Esophagus squamous epithelium (tissue), 5 donors: ENCODE results near the gene FNBP1. TPM values are rescaled to one million over a fixed set of nuclear protein-coding genes. Genes with fewer than 3 reads are reported as not detected.

Experiments
- DNase-seq: peaks from one replicate; lab custom pipeline; 2025; lab: John Stamatoyannopoulos, UW
- H3K27ac ChIP-seq, 4 donors: fragments of 200-600 bp; sonication (generic); one replicate each; pipeline ENCODE4 v1.5.1; 2016 to 2019; ENCODE audit warnings: mild to moderate bottlenecking in 1 of 4
- H3K27me3 ChIP-seq, 4 donors: fragments of 200-600 bp; sonication (generic); 1 replicate in 3 of 4; 2 replicates in 1 of 4; pipeline versions ENCODE4 v1.5.1 to v1.6.0; 2017 to 2021; ENCODE audit warnings: antibody characterized with exemption in 1 of 4
- H3K36me3 ChIP-seq, 3 donors: fragments of 200-600 bp; sonication (generic); one replicate each; pipeline ENCODE4 v1.5.1; 2016 to 2019
- H3K4me1 ChIP-seq, 3 donors: fragments of 200-600 bp; sonication (generic); one replicate each; pipeline ENCODE4 v1.5.1; 2017 to 2019
- H3K4me3 ChIP-seq, 4 donors: fragments of 200-600 bp; sonication (generic); 1 replicate in 3 of 4; 2 replicates in 1 of 4; pipeline ENCODE4 v1.5.1; 2016 to 2019; ENCODE audit warnings: mild to moderate bottlenecking in 2 of 4, moderate library complexity in 1 of 4
- H3K9me3 ChIP-seq, 3 donors: fragments of 200-600 bp; sonication (generic); one replicate each; pipeline ENCODE4 v1.5.1; 2016 to 2019
- CTCF ChIP-seq, 6 experiments: fragments of 450-650 bp in 4 of 6; fragments of 200-600 bp in 2 of 6; sonication (generic) in 2 of 6; IDR thresholded peaks; one replicate each; pipeline ENCODE4 v1.5.1; 2016 to 2019; ENCODE audit warnings: antibody characterized with exemption in 6 of 6, mild to moderate bottlenecking in 4 of 6, moderate library complexity in 4 of 6
- POLR2A ChIP-seq, 4 donors: fragments of 450-650 bp; IDR thresholded peaks; one replicate each; pipeline ENCODE4 v1.6.1; 2017; ENCODE audit warnings: antibody characterized with exemption in 4 of 4, mild to moderate bottlenecking in 4 of 4, moderate library complexity in 3 of 4
- WGBS, 2 donors: methylation state at CpG; one replicate each; pipeline ENCODE4 v1.1.5; 2018; 5-methylcytosine and 5-hydroxymethylcytosine counted together
- intact Hi-C: fragments of 100-400 bp; cut with DNase I; formaldehyde crosslinking; loops from one replicate; pipeline ENCODE4 v1.15.0; 2022
- total RNA-seq, 4 donors: library from RNA; depleted of rRNA; stranded (reverse); fragments of >200 nt; gene quantifications; one replicate each; pipeline ENCODE4 v1.1.0, GENCODE V29; 2016
- donor health status: DM: yes; HTN: yes; CAD: no.

FNBP1 gene
- total RNA-seq, 4 donors from 2014 or later: 19.7 to 47.7 (median 26.2) TPM

GRCh38 chr9:129907201-129907600 is 135.8 kb downstream of the FNBP1 start:
- H3K27ac ChIP-seq: no peak overlapping the region
- H3K4me1 ChIP-seq: peaks cover 0 to 20% (median 6%) of the 10 kb centered on the region in 3 donors
- no peak overlapping the region for H3K4me3 ChIP-seq
- H3K27me3 ChIP-seq: no peaks in the 10 kb centered on the region
- H3K36me3 ChIP-seq: peaks cover 0 to 83% (median 19%) of the 10 kb centered on the region in 3 donors
- H3K9me3 ChIP-seq: no peaks in the 10 kb centered on the region
- DNase-seq: no peak
- intact Hi-C loops: no loop called here
- WGBS, 2 donors: 83 to 91% methylated on average over 4 of the region's 4 CpGs
- TF ChIP-seq CTCF (IDR thresholded peaks at IDR 0.05): no peak
- no peak for TF ChIP-seq POLR2A (IDR thresholded peaks at IDR 0.05)

- 92 to 96% methylated on average over 4 of the region's 4 CpGs for WGBS, 2 donors
- DNase-seq: no peak
- Histone ChIP-seq H3K9me3 (no peaks in the 10 kb centered on the region), H3K27ac (no peak overlapping the region), H3K4me1 (peaks cover 0 to 19% (median 6%) of the 10 kb centered on the region in 3 donors), H3K36me3 (peaks cover 0 to 83% (median 19%) of the 10 kb centered on the region in 3 donors), H3K27me3 (no peaks in the 10 kb centered on the region), H3K4me3 (no peak overlapping the region)
- TF ChIP-seq CTCF (IDR thresholded peaks at IDR 0.05): no peak
- TF ChIP-seq POLR2A (IDR thresholded peaks at IDR 0.05): no peak
- intact Hi-C loops: no loop called here
These were observed 136.7 kb downstream of the FNBP1 start for GRCh38 chr9:129906298-129906697.

GRCh38 chr9:129904734-129905133 is 138.3 kb downstream of the FNBP1 start:
- 84 to 89% methylated on average over 4 of the region's 4 CpGs for WGBS, 2 donors
- no peaks in the 10 kb centered on the region for H3K9me3 ChIP-seq
- H3K36me3 ChIP-seq: peaks cover 0 to 96% (median 24%) of the 10 kb centered on the region in 3 donors

GRCh38 chr9:129902740-129903134 is 140.3 kb downstream of the FNBP1 start:
- Histone ChIP-seq H3K4me3 (no peak overlapping the region), H3K27me3 (no peaks in the 10 kb centered on the region), H3K9me3 (no peaks in the 10 kb centered on the region), H3K36me3 (peaks cover 0 to 95% (median 12%) of the 10 kb centered on the region in 3 donors), H3K4me1 (peaks cover 0 to 16% (median 6%) of the 10 kb centered on the region in 3 donors), H3K27ac (no peak overlapping the region)
- no peak for DNase-seq
- TF ChIP-seq CTCF (IDR thresholded peaks at IDR 0.05) (no peak), POLR2A (IDR thresholded peaks at IDR 0.05) (no peak)
- 81 to 90% methylated on average over 6 to 8 of the region's 8 CpGs for WGBS, 2 donors
- intact Hi-C loops: no loop called here

More at GRCh38 chr9:129904734-129905133, 138.3 kb downstream of the FNBP1 start:
- no peak for DNase-seq
- H3K4me1 ChIP-seq: peaks cover 0 to 9% (median under 1%) of the 10 kb centered on the region in 3 donors
- H3K4me3 ChIP-seq: no peak overlapping the region
- H3K27ac ChIP-seq: no peak overlapping the region
- TF ChIP-seq POLR2A (IDR thresholded peaks at IDR 0.05): no peak
- no peak for TF ChIP-seq CTCF (IDR thresholded peaks at IDR 0.05)
- intact Hi-C loops: no loop called here
- H3K27me3 ChIP-seq: no peaks in the 10 kb centered on the region

- Histone ChIP-seq H3K27me3 (no peaks in the 10 kb centered on the region), H3K27ac (no peak overlapping the region), H3K4me3 (no peak overlapping the region), H3K36me3 (peaks cover 0 to 90% (median 6%) of the 10 kb centered on the region in 3 donors), H3K9me3 (no peaks in the 10 kb centered on the region), H3K4me1 (peaks cover 0 to 17% (median 6%) of the 10 kb centered on the region in 3 donors)
- no peak for DNase-seq
- 87 to 91% methylated on average over 8 to 9 of the region's 9 CpGs for WGBS, 2 donors
- TF ChIP-seq POLR2A (IDR thresholded peaks at IDR 0.05) (no peak), CTCF (IDR thresholded peaks at IDR 0.05) (no peak)
- intact Hi-C loops: no loop called here
These were observed 140.8 kb downstream of the FNBP1 start for GRCh38 chr9:129901993-129902739.
